Endothelial cell of umbilical vein (primary cell): ENCODE results near the gene ANKUB1. TPM values are rescaled to one million over a fixed set of nuclear protein-coding genes. Genes with fewer than 3 reads are reported as not detected.

Source experiments
- BruUV-seq: library from RNA; stranded (reverse); fragments of 400-500 nt; replicated peaks from 2 replicates; lab custom pipeline; 2021; lab: Mats Ljungman, UMichigan
- CTCF ChIA-PET: fragments of 300-600, 350-600 bp; sonication (Branson Sonifier 250); formaldehyde crosslinking; loops from one replicate; lab custom pipeline; 2021; ENCODE audit warnings: antibody characterized with exemption, inconsistent platforms; lab: Charles Lee
- POLR2A ChIA-PET: fragments of 300-600, 350-600 bp; sonication (Branson Sonifier 250); formaldehyde crosslinking; loops from one replicate; lab custom pipeline; 2021; ENCODE audit warnings: antibody characterized with exemption, inconsistent platforms; lab: Charles Lee
- DNase-seq: peaks from one replicate; pipeline ENCODE4 v3.0.0-alpha.2; 2011; ENCODE audit warnings: low read depth, low spot score
- FAIRE-seq: peaks from 2 replicates; lab custom pipeline; 2011; peaks lifted over from hg19 to GRCh38; lab: Jason Lieb, UNC
- H2AFZ ChIP-seq: 2 replicates; pipeline ENCODE4 v1.6.0; 2012; ENCODE audit warnings: low read depth, low read length, control low read depth, inconsistent platforms
- H3K27ac ChIP-seq: 2 replicates; pipeline ENCODE4 v1.5.1; 2011; ENCODE audit warnings: low read depth, mild to moderate bottlenecking, control low read depth, low read length, moderate library complexity; ENCODE audit not compliant: insufficient read depth
- H3K27me3 ChIP-seq, 2 experiments: 2 replicates each; pipeline versions ENCODE4 v1.6.0 to v1.6.1; 2011; ENCODE audit warnings: low read length in 2 of 2, mixed read lengths in 1 of 2; ENCODE audit not compliant: control insufficient read depth in 2 of 2, insufficient read depth in 2 of 2
- H3K36me3 ChIP-seq, 2 experiments: 2 replicates in 1 of 2; 3 replicates in 1 of 2; pipeline ENCODE4 v1.5.1; 2011; ENCODE audit warnings: low read length in 2 of 2, mild to moderate bottlenecking in 1 of 2, moderate library complexity in 1 of 2; ENCODE audit not compliant: control insufficient read depth in 2 of 2, insufficient read depth in 2 of 2; ENCODE audit errors: extremely low read depth in 1 of 2
- H3K4me1 ChIP-seq: 3 replicates; pipeline ENCODE4 v1.5.1; 2011; ENCODE audit warnings: mild to moderate bottlenecking, low read length; ENCODE audit not compliant: control insufficient read depth, insufficient read depth; ENCODE audit errors: extremely low read depth
- H3K4me2 ChIP-seq: 2 replicates; pipeline ENCODE4 v1.6.1; 2011; ENCODE audit warnings: low read length, control low read depth, mixed read lengths; ENCODE audit not compliant: insufficient read depth
- H3K4me3 ChIP-seq, 3 experiments: fragments of 200-600 bp in 1 of 3; sonication (generic), shearing (Covaris generic) in 1 of 3; replicated peaks in 1 of 3; 2 replicates each; pipeline ENCODE4 v1.5.1; 2011 to 2016; ENCODE audit warnings: control low read depth in 3 of 3, low read length in 3 of 3, mild to moderate bottlenecking in 2 of 3, inconsistent platforms in 1 of 3, low read depth in 1 of 3, moderate library complexity in 1 of 3; ENCODE audit not compliant: insufficient read depth in 1 of 3
- H3K79me2 ChIP-seq: 2 replicates; pipeline ENCODE4 v1.6.0; 2012; ENCODE audit warnings: low read length, inconsistent platforms; ENCODE audit not compliant: control insufficient read depth, insufficient read depth
- H3K9ac ChIP-seq: replicated peaks from 2 replicates; pipeline ENCODE3; 2011; ENCODE audit warnings: low read length, control low read depth; ENCODE audit not compliant: insufficient read depth; ENCODE audit errors: extremely low read depth
- H3K9me1 ChIP-seq: replicated peaks from 3 replicates; pipeline ENCODE4 v1.6.0; 2011; ENCODE audit warnings: mild to moderate bottlenecking, low read length; ENCODE audit not compliant: control insufficient read depth, insufficient read depth; ENCODE audit errors: extremely low read depth
- H3K9me3 ChIP-seq: replicated peaks from 2 replicates; pipeline ENCODE4 v1.5.1; 2012; ENCODE audit warnings: low read length, inconsistent platforms; ENCODE audit not compliant: control insufficient read depth, insufficient read depth
- H4K20me1 ChIP-seq: replicated peaks from 2 replicates; pipeline ENCODE3; 2011; ENCODE audit warnings: mild to moderate bottlenecking, low read length; ENCODE audit not compliant: control insufficient read depth, insufficient read depth; ENCODE audit errors: extremely low read depth
- EZH2 ChIP-seq: IDR thresholded peaks from 2 replicates; pipeline ENCODE4 v1.6.1; 2012; ENCODE audit warnings: borderline replicate concordance, low read depth, mild to moderate bottlenecking, moderate library complexity, low read length, inconsistent platforms; ENCODE audit not compliant: severe bottlenecking
- FOS ChIP-seq: IDR thresholded peaks from 2 replicates; pipeline ENCODE4 v1.6.1; 2011; ENCODE audit warnings: mild to moderate bottlenecking, low read length, moderate library complexity, borderline replicate concordance; ENCODE audit not compliant: insufficient read depth
- GATA2 ChIP-seq: IDR thresholded peaks from 2 replicates; pipeline ENCODE4 v1.7.0; 2011; ENCODE audit warnings: low read depth, mild to moderate bottlenecking, moderate library complexity, mixed read lengths, low read length; ENCODE audit not compliant: insufficient read length, insufficient read depth
- JUN ChIP-seq: IDR thresholded peaks from 2 replicates; pipeline ENCODE4 v1.6.1; 2011; ENCODE audit warnings: borderline replicate concordance, low read depth; ENCODE audit not compliant: insufficient read length, insufficient read depth
- MYC ChIP-seq: IDR thresholded peaks from one replicate; pipeline ENCODE4 v1.6.1; 2011; ENCODE audit warnings: mild to moderate bottlenecking, low read depth, low read length
- POLR2A ChIP-seq: IDR thresholded peaks from 2 replicates; pipeline ENCODE4 v1.6.1; 2012; ENCODE audit warnings: low read depth, mild to moderate bottlenecking, control low read depth, low read length
- POLR2AphosphoS5 ChIP-seq: IDR thresholded peaks from 2 replicates; pipeline ENCODE4 v1.6.1; 2012; ENCODE audit warnings: low read depth, mild to moderate bottlenecking, control low read depth, low read length, moderate library complexity; ENCODE audit not compliant: insufficient read depth
- dilution Hi-C: fragments of 300-500 bp; cut with MboI; formaldehyde crosslinking; loops from one replicate; pipeline ENCODE4 v1.15.0; 2019; ENCODE audit warnings: low sequenced_read_pairs; ENCODE audit not compliant: extremely low pct_ligation_motif_present
- intact Hi-C: fragments of 100-400 bp; cut with micrococcal nuclease; formaldehyde crosslinking; loops from one replicate; pipeline ENCODE4 v1.10.0; 2022
- polyA plus RNA-seq, 4 experiments: library from polyadenylated mRNA; depleted of rRNA in 3 of 4; stranded (reverse) in 3 of 4; unstranded in 1 of 4; fragments of >200 nt; gene quantifications; 2 replicates each; pipeline versions ENCODE4 v1.2.1 to v1.2.3, GENCODE V29; 2011 to 2012; ENCODE audit warnings: missing spikeins in 1 of 4
- total RNA-seq: library from RNA; stranded (reverse); gene quantifications from 2 replicates; pipeline ENCODE4 v1.2.3, GENCODE V29; 2021
- TF ChIP-seq, protein P1 (sequence below): IDR thresholded peaks from 2 replicates; pipeline ENCODE4 v1.6.1; 2011; ENCODE audit not compliant: insufficient read depth, insufficient read length
- TF ChIP-seq, protein P2 (sequence below), 2 donors: IDR thresholded peaks; 1 replicate in 1 of 2; 2 replicates in 1 of 2; pipeline ENCODE4 v1.5.1; 2011; ENCODE audit warnings: low read length in 2 of 2, mild to moderate bottlenecking in 2 of 2, moderate library complexity in 2 of 2, control low read depth in 1 of 2, inconsistent platforms in 1 of 2, low read depth in 1 of 2; ENCODE audit not compliant: insufficient read depth in 1 of 2; ENCODE audit errors: extremely low read depth in 1 of 2

Gene ANKUB1
- total and polyA plus RNA-seq, 2 donors (not counting 3 experiments of a cell fraction or from before 2014, with no cell fraction given), result not detected

GRCh38 chr3:149727656-149728055, 64.7 kb downstream of the ANKUB1 start:
- Histone ChIP-seq H3K27ac (no peak overlapping the region), H3K27me3 (no peaks in the 10 kb centered on the region), H3K4me3 (no peak overlapping the region), H3K36me3 (no peaks in the 10 kb centered on the region), H3K9me3 (no peaks in the 10 kb centered on the region), H3K79me2 (no peaks in the 10 kb centered on the region), H4K20me1 (no peaks in the 10 kb centered on the region), H3K9me1 (no peaks in the 10 kb centered on the region), H2AFZ (no peak overlapping the region), H3K9ac (no peak overlapping the region), H3K4me2 (no peak overlapping the region), H3K4me1 (no peaks in the 10 kb centered on the region)
- FAIRE-seq (no peak), DNase-seq (no peak)
- dilution Hi-C loops, result loop anchor here (25.0 kb wide), 1 partner anchor 215 kb away; no protein-coding TSS in a partner anchor
- TF ChIP-seq GATA2 (no peak), POLR2A (no peak), MYC (no peak), POLR2AphosphoS5 (no peak), FOS (no peak), JUN (no peak), EZH2 (no peak)
- TF ChIP-seq, protein P1, sequence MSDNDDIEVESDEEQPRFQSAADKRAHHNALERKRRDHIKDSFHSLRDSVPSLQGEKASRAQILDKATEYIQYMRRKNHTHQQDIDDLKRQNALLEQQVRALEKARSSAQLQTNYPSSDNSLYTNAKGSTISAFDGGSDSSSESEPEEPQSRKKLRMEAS, result no peak
- TF ChIP-seq, protein P2, sequence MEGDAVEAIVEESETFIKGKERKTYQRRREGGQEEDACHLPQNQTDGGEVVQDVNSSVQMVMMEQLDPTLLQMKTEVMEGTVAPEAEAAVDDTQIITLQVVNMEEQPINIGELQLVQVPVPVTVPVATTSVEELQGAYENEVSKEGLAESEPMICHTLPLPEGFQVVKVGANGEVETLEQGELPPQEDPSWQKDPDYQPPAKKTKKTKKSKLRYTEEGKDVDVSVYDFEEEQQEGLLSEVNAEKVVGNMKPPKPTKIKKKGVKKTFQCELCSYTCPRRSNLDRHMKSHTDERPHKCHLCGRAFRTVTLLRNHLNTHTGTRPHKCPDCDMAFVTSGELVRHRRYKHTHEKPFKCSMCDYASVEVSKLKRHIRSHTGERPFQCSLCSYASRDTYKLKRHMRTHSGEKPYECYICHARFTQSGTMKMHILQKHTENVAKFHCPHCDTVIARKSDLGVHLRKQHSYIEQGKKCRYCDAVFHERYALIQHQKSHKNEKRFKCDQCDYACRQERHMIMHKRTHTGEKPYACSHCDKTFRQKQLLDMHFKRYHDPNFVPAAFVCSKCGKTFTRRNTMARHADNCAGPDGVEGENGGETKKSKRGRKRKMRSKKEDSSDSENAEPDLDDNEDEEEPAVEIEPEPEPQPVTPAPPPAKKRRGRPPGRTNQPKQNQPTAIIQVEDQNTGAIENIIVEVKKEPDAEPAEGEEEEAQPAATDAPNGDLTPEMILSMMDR (IDR thresholded peaks at IDR 0.05; ENCODE audit: extremely low read depth in 1 of 2, insufficient read depth in 1 of 2, low read depth in 1 of 2, low read length in 2 of 2), result no peak
- CTCF ChIA-PET, result interaction anchor here (0.9 to 1.3 kb wide), 5 partner anchors 10 to 80 kb away, joined by 3 to 5 read pairs (median 3); partner anchors contain the start of gene WWTR1
- intact Hi-C loops, result no loop called here
- POLR2A ChIA-PET, result no interaction called here
- BruUV-seq, result no TSS peak
